ENCODE data around the gene VPS41. TPM values are rescaled to one million over a fixed set of nuclear protein-coding genes. Genes with fewer than 3 reads are reported as not detected.

The VPS41 gene
- total and polyA plus RNA-seq, 10 of the 15 experiments (the other 5 are each of a cell fraction or from before 2014, with no cell fraction given), result 15.3 to 63.2 (median 47.0) TPM

DNA sequence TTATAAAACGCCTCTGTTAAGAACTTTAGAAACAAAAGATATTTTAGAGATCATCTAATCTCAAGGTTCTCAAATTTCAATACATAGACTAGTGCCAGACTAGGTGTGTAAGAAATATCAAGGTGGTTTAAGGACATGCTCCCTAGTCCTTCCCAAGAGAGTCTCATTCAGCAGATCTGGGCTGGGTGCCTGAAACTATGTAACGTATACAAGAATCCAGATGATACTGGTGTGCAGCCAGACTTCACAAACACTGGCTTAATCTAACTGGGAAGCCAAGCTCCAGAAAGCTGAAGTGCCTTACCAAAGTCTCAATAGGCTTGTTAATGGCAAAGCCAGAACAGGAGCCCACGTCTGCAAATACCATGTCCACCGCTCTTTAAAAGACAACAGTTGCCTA lies 172.9 kb downstream of the VPS41 start (continued):
- no peak for TF ChIP-seq NRF1 (conservative IDR thresholded peaks at IDR 0.05; ENCODE audit: low read depth, low read length)
- no peak for TF ChIP-seq ETV6 (conservative IDR thresholded peaks at IDR 0.05 in 1 of 2, IDR thresholded peaks at IDR 0.05 in 1 of 2; ENCODE audit: borderline replicate concordance in 1 of 2, low read depth in 1 of 2)
- TF ChIP-seq, protein P1, sequence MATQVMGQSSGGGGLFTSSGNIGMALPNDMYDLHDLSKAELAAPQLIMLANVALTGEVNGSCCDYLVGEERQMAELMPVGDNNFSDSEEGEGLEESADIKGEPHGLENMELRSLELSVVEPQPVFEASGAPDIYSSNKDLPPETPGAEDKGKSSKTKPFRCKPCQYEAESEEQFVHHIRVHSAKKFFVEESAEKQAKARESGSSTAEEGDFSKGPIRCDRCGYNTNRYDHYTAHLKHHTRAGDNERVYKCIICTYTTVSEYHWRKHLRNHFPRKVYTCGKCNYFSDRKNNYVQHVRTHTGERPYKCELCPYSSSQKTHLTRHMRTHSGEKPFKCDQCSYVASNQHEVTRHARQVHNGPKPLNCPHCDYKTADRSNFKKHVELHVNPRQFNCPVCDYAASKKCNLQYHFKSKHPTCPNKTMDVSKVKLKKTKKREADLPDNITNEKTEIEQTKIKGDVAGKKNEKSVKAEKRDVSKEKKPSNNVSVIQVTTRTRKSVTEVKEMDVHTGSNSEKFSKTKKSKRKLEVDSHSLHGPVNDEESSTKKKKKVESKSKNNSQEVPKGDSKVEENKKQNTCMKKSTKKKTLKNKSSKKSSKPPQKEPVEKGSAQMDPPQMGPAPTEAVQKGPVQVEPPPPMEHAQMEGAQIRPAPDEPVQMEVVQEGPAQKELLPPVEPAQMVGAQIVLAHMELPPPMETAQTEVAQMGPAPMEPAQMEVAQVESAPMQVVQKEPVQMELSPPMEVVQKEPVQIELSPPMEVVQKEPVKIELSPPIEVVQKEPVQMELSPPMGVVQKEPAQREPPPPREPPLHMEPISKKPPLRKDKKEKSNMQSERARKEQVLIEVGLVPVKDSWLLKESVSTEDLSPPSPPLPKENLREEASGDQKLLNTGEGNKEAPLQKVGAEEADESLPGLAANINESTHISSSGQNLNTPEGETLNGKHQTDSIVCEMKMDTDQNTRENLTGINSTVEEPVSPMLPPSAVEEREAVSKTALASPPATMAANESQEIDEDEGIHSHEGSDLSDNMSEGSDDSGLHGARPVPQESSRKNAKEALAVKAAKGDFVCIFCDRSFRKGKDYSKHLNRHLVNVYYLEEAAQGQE (IDR thresholded peaks at IDR 0.05; ENCODE audit: low read depth, low read length), result no peak
- TF ChIP-seq FOXK2 (IDR thresholded peaks at IDR 0.05), result no peak
- no peak for TF ChIP-seq SUZ12 (IDR thresholded peaks at IDR 0.05; ENCODE audit: unreplicated experiment)
- no peak for TF ChIP-seq BMI1 (IDR thresholded peaks at IDR 0.05; ENCODE audit: borderline replicate concordance)
- no peak for TF ChIP-seq HCFC1 (IDR thresholded peaks at IDR 0.05; ENCODE audit: low read length)
- TF ChIP-seq EP300 (IDR thresholded peaks at IDR 0.05; ENCODE audit: borderline replicate concordance in 1 of 2, control insufficient read depth in 1 of 2, low read depth in 2 of 2, low read length in 2 of 2), result no peak
- no peak for TF ChIP-seq SRF (IDR thresholded peaks at IDR 0.05; ENCODE audit: low read depth in 2 of 2, low read length in 2 of 2)
- TF ChIP-seq PAX8 (IDR thresholded peaks at IDR 0.05), result no peak

DNA sequence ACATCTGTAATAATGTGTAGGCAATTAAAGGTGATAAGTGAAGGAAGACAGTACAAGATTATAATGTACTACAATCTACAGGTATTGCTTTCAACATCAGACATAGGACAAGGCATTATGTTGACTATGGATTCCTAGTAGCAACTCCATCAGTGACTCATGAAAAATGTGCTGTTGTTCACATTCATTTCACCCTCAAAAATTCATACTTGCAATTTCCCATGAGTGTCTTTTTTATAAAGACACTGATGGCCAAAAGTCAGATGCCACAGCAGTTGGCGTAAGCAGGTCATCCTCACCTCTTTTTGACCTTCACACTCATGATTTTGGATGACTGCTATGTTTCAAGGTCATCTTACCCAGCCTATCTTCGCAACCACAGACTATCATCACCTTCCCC lies 177.8 kb downstream of the VPS41 start:
- SMC1A ChIA-PET (ENCODE audit: uncharacterized antibody, unreplicated experiment), result interaction anchor here (1.4 kb wide), 1 partner anchor 9 kb away, joined by 4 read pairs; no protein-coding TSS in a partner anchor
- RAD21 ChIA-PET (ENCODE audit: unreplicated experiment), result no interaction called here
- H3K27me3 ChIP-seq (replicated peaks in 1 of 2; ENCODE audit: control insufficient read depth in 2 of 2, insufficient read depth in 2 of 2, low read length in 1 of 2), result no peaks in the 10 kb centered on the region
- in situ Hi-C loops (cut with MboI), result no loop called here
- no peaks in the 10 kb centered on the region for H4K20me1 ChIP-seq (ENCODE audit: control insufficient read depth, insufficient read depth)
- intact Hi-C loops (cut with micrococcal nuclease; ENCODE audit: unreplicated experiment), result no loop called here
- ATAC-seq, result no peak
- H2AFZ ChIP-seq (ENCODE audit: control insufficient read depth, low read depth, low read length), result no peak overlapping the region
- CTCF ChIA-PET, result no interaction called here
- no peak overlapping the region for H3K27ac ChIP-seq (ENCODE audit: control insufficient read depth, insufficient read depth)
- no peaks in the 10 kb centered on the region for H3K9me3 ChIP-seq (replicated peaks; ENCODE audit: control insufficient read depth, insufficient read depth, low read length)
- H3K36me3 ChIP-seq (ENCODE audit: control insufficient read depth in 2 of 2, insufficient read depth in 2 of 2, low read length in 1 of 2), result peaks cover 0 to 11% of the 10 kb centered on the region in 2 experiments; a peak in 1 of 4 replicates
- no TSS peak for BruUV-seq (replicated peaks)
- H3K4me2 ChIP-seq (ENCODE audit: control insufficient read depth, insufficient read depth), result no peak overlapping the region
- H3K79me2 ChIP-seq (ENCODE audit: control insufficient read depth, insufficient read depth, low read length), result no peaks in the 10 kb centered on the region
- no peak for DNase-seq (ENCODE audit: low read depth, low spot score)
- no peak overlapping the region for H3K4me3 ChIP-seq
- POLR2A ChIA-PET, result no interaction called here
- WGBS (ENCODE audit: insufficient coverage, insufficient replicate concordance, low lambda C conversion rate, missing lambda C conversion rate), result 97% methylated on average over 2 of the region's 2 CpGs
- no peak overlapping the region for H3K9ac ChIP-seq (ENCODE audit: control insufficient read depth, insufficient read depth, low read length)
- H3K4me1 ChIP-seq (ENCODE audit: control insufficient read depth, insufficient read depth, low read length), result no peaks in the 10 kb centered on the region
- FAIRE-seq, result no peak
- TF ChIP-seq MTA3 (IDR thresholded peaks at IDR 0.05; ENCODE audit: borderline replicate concordance, low read length), result no peak
- TF ChIP-seq, protein P2, sequence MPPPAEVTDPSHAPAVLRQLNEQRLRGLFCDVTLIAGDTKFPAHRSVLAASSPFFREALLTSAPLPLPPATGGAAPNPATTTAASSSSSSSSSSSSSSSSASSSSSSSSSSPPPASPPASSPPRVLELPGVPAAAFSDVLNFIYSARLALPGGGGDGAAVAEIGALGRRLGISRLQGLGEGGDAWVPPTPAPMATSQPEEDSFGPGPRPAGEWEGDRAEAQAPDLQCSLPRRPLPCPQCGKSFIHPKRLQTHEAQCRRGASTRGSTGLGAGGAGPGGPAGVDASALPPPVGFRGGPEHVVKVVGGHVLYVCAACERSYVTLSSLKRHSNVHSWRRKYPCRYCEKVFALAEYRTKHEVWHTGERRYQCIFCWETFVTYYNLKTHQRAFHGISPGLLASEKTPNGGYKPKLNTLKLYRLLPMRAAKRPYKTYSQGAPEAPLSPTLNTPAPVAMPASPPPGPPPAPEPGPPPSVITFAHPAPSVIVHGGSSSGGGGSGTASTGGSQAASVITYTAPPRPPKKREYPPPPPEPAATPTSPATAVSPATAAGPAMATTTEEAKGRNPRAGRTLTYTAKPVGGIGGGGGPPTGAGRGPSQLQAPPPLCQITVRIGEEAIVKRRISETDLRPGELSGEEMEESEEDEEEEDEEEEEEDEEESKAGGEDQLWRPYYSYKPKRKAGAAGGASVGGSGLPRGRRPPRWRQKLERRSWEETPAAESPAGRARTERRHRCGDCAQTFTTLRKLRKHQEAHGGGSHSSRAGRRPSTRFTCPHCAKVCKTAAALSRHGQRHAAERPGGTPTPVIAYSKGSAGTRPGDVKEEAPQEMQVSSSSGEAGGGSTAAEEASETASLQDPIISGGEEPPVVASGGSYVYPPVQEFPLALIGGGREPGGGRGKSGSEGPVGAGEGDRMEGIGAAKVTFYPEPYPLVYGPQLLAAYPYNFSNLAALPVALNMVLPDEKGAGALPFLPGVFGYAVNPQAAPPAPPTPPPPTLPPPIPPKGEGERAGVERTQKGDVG (CRISPR knock-in tag; IDR thresholded peaks at IDR 0.05), result no peak
- no peak for TF ChIP-seq BRCA1 (IDR thresholded peaks at IDR 0.05; ENCODE audit: low read depth, low read length)
